Measurements from ENCODE around the gene NIT1. TPM values are rescaled to one million over a fixed set of nuclear protein-coding genes. Genes with fewer than 3 reads are reported as not detected.

The NIT1 gene
- total RNA-seq, 4 donors from 2014 or later, result 32.8 to 35.6 (median 34.8) TPM

DNA sequence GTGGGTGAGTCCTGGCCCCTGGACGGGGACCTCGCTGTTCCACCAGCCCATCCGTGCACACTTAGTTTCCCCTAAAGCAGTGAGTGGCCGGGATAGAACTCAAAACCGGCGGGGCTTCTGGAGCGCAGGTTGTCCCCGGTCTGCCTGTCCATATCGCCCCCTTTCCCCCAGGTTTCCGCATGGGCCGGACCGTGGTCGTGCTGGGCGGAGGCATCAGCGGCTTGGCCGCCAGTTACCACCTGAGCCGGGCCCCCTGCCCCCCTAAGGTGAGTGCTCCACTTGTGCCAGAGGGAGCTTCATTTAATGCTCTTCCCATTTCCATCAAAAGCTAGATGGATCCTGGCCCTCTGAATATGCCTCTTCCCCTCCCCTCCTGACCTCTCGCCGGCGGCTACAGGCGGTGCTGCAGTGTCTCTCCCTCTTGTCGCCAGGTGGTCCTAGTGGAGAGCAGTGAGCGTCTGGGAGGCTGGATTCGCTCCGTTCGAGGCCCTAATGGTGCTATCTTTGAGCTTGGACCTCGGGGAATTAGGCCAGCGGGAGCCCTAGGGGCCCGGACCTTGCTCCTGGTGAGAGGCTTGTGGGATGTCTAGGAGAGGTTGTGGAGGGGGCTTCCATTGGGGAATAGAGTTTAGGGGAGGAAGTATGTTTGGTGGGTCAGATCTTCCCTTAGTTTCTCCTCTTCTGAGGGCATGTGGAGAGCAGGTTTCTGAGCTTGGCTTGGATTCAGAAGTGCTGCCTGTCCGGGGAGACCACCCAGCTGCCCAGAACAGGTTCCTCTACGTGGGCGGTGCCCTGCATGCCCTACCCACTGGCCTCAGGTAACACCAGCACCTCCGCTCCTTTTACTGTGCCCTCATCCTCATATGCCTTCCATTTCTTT, 49.0 kb downstream of the NIT1 start:
- intact Hi-C loops (cut with DNase I), result no loop called here
- peaks cover 17 to 70% (median 61%) of the 10 kb centered on the region in 4 donors for H3K36me3 ChIP-seq
- WGBS, result 10% methylated on average over 22 of the region's 33 CpGs
- no peak for DNase-seq (ENCODE audit: extremely low spot score)
- TF ChIP-seq EP300 (IDR thresholded peaks at IDR 0.05) (no peak), POLR2AphosphoS5 (IDR thresholded peaks at IDR 0.05) (no peak), POLR2A (IDR thresholded peaks at IDR 0.05; ENCODE audit: low read depth) (no peak)
- TF ChIP-seq, protein P1, sequence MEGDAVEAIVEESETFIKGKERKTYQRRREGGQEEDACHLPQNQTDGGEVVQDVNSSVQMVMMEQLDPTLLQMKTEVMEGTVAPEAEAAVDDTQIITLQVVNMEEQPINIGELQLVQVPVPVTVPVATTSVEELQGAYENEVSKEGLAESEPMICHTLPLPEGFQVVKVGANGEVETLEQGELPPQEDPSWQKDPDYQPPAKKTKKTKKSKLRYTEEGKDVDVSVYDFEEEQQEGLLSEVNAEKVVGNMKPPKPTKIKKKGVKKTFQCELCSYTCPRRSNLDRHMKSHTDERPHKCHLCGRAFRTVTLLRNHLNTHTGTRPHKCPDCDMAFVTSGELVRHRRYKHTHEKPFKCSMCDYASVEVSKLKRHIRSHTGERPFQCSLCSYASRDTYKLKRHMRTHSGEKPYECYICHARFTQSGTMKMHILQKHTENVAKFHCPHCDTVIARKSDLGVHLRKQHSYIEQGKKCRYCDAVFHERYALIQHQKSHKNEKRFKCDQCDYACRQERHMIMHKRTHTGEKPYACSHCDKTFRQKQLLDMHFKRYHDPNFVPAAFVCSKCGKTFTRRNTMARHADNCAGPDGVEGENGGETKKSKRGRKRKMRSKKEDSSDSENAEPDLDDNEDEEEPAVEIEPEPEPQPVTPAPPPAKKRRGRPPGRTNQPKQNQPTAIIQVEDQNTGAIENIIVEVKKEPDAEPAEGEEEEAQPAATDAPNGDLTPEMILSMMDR (IDR thresholded peaks at IDR 0.05), result no peak
- peaks cover 20 to 42% (median 35%) of the 10 kb centered on the region in 4 donors for H3K4me1 ChIP-seq
- H3K27me3 ChIP-seq, result peaks cover 0 to 3% (median 0%) of the 10 kb centered on the region in 4 donors
- peak overlapping the region; percentile 86 to 91 (median 88) for H3K27ac ChIP-seq (replicated peaks in 1 of 4)
- H3K4me3 ChIP-seq, result peak overlapping the region; percentile 67 to 83 (median 73)
- no peaks in the 10 kb centered on the region for H3K9me3 ChIP-seq

DNA sequence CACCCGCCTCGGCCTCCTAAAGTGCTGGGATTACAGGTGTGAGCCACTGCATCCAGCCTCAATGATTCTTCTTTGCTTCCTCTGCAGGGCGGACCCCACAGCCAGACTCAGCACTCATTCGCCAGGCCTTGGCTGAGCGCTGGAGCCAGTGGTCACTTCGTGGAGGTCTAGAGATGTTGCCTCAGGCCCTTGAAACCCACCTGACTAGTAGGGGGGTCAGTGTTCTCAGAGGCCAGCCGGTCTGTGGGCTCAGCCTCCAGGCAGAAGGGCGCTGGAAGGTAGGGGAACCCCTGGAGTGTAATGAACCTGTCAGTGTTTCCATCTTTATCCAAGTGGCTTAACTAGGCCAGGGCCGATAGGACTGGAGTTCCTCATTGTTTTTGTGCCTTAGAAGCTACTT, 51.0 kb downstream of the NIT1 start:
- Histone ChIP-seq H3K4me3 (no peak overlapping the region), H3K36me3 (peaks cover 28 to 68% (median 63%) of the 10 kb centered on the region in 4 donors), H3K9me3 (no peaks in the 10 kb centered on the region), H3K4me1 (peaks cover 33 to 50% (median 48%) of the 10 kb centered on the region in 4 donors), H3K27ac (replicated peaks in 1 of 4) (no peak overlapping the region), H3K27me3 (peaks cover 0 to 3% (median 0%) of the 10 kb centered on the region in 4 donors)
- DNase-seq (ENCODE audit: extremely low spot score), result no peak
- intact Hi-C loops (cut with DNase I), result no loop called here
- TF ChIP-seq EP300 (IDR thresholded peaks at IDR 0.05), result no peak
- no peak for TF ChIP-seq POLR2AphosphoS5 (IDR thresholded peaks at IDR 0.05)
- TF ChIP-seq, protein P1 (IDR thresholded peaks at IDR 0.05), result no peak
- no peak for TF ChIP-seq POLR2A (IDR thresholded peaks at IDR 0.05; ENCODE audit: low read depth)
- WGBS, result 96% methylated on average over 4 of the region's 9 CpGs

Small RNAs within 50 kb of the gene (small RNA-seq; reads per million reads assigned to genes)
- 0 reads per million in 3 donors for gene RF01225

Other genes starting within 250 kb of the NIT1 start
- gene ITLN1, start 232.9 kb upstream of the NIT1 start, total RNA-seq, result 1 to 10 TPM in 1 of 4 donors, under 1 TPM in 1, not detected in 2; 0.66 to 2.2 TPM
- not detected for gene ITLN2, start 163.3 kb upstream of the NIT1 start, total RNA-seq
- gene F11R, start 97.0 kb upstream of the NIT1 start, total RNA-seq, result 10 to 100 TPM in 3 of 4 donors, 1 to 10 TPM in 1; 9.1 to 17.7 (median 14.9) TPM
- 10 to 100 TPM; 19.0 to 46.5 (median 29.4) TPM for gene TSTD1, start 79.1 kb upstream of the NIT1 start, total RNA-seq
- 10 to 100 TPM; 36.5 to 54.2 (median 48.7) TPM for gene USF1, start 72.1 kb upstream of the NIT1 start, total RNA-seq
- gene ARHGAP30, start 48.2 kb upstream of the NIT1 start, total RNA-seq, result 10 to 100 TPM in 1 of 4 donors, 1 to 10 TPM in 3; 4.6 to 14.1 (median 6.9) TPM
- not detected for gene NECTIN4, start 28.5 kb upstream of the NIT1 start, total RNA-seq
- 1 to 10 TPM; 5.1 to 8.3 (median 7.6) TPM for gene KLHDC9, start 19.7 kb upstream of the NIT1 start, total RNA-seq
- 10 to 100 TPM; 19.5 to 52.0 (median 40.5) TPM for gene PFDN2, start 68 bp upstream of the NIT1 start, total RNA-seq
- gene DEDD, start 14.6 kb downstream of the NIT1 start, total RNA-seq, result 10 to 100 TPM; 37.0 to 82.5 (median 47.7) TPM
- gene UFC1, start 35.9 kb downstream of the NIT1 start, total RNA-seq, result 10 to 100 TPM; 62.8 to 86.1 (median 71.6) TPM
- 10 to 100 TPM; 13.3 to 25.3 (median 16.3) TPM for gene USP21, start 41.4 kb downstream of the NIT1 start, total RNA-seq
- gene PPOX, start 48.3 kb downstream of the NIT1 start, total RNA-seq, result 10 to 100 TPM; 12.8 to 22.1 (median 15.8) TPM
- gene B4GALT3, start 59.4 kb downstream of the NIT1 start, total RNA-seq, result 10 to 100 TPM; 14.1 to 26.5 (median 21.8) TPM
- 100 to 1,000 TPM in 1 of 4 donors, 10 to 100 TPM in 1, 1 to 10 TPM in 2; 2.5 to 126 (median 12.0) TPM for gene ADAMTS4, start 80.9 kb downstream of the NIT1 start, total RNA-seq
- gene NDUFS2, start 84.3 kb downstream of the NIT1 start, total RNA-seq, result 100 to 1,000 TPM in 3 of 4 donors, 10 to 100 TPM in 1; 68.5 to 131 (median 122) TPM
- 100 to 1,000 TPM in 1 of 4 donors, 10 to 100 TPM in 3; 32.8 to 145 (median 47.4) TPM for gene FCER1G, start 97.2 kb downstream of the NIT1 start, total RNA-seq
- not detected for gene APOA2, start 105.5 kb downstream of the NIT1 start, total RNA-seq
- 10 to 100 TPM in 3 of 4 donors, 1 to 10 TPM in 1; 9.1 to 24.1 (median 16.3) TPM for gene TOMM40L, start 108.0 kb downstream of the NIT1 start, total RNA-seq
- not detected for gene NR1I3, start 120.1 kb downstream of the NIT1 start, total RNA-seq
- gene PCP4L1, start 140.6 kb downstream of the NIT1 start, total RNA-seq, result 10 to 100 TPM in 1 of 4 donors, 1 to 10 TPM in 3; 3.3 to 12.7 (median 6.7) TPM
- 10 to 100 TPM in 3 of 4 donors, 1 to 10 TPM in 1; 7.5 to 18.4 (median 17.6) TPM for gene MPZ, start 191.9 kb downstream of the NIT1 start, total RNA-seq
- 10 to 100 TPM; 18.7 to 64.8 (median 30.1) TPM for gene SDHC, start 196.3 kb downstream of the NIT1 start, total RNA-seq
- not detected for gene CFAP126, start 249.8 kb downstream of the NIT1 start, total RNA-seq